SW480 (cell line): ENCODE measurements around the gene PLPP4.

Source experiments
- DNase-seq: peaks from one replicate; pipeline ENCODE4 v3.0.0-alpha.2; 2016; ENCODE audit warnings: low spot score

The PLPP4 gene

DNA sequence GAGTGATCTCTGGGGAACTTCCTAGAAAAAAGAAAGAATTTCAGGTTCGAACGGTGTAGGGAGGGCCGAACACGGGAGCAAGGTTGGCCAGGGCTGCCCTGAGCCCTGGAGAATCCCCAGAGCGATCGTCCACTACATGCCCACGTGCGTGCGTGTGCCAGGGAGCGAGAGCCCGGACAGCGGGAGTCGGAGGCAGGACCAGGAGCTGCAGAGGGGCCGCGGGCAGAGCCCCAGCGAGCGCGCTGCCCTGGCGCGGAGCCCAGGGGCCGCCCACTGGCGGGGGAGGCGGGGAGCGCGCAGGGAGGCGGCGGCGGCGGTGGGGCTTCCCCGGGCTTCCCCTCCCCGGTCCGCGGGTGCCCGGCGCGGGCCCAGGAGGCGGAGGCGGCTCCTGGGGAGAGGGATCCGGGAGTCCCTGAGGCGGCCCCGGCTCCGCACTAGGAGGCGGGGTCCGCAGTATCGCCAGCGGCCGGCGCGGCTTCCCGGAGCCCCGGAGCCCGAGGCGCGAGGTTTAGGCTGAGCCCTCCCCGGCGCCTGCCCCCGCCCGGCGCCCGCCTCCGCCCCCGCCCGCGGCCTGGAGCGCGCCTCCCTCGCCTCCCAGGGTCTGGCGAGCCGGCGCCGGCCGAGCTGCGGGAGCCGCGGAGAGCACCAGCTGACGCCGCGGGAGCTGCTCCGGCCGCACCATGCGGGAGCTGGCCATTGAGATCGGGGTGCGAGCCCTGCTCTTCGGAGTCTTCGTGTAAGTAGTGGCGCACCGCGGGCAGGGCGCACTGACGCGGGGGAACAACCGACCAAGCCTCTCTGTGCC, at the start of gene PLPP4:
Gene PLPP4 (plus strand): TSS at position 602 of the 805 bp plus-strand sequence. CDS start 79 bp downstream, at position 681.
- DNase-seq: peak; percentile 22

DNA sequence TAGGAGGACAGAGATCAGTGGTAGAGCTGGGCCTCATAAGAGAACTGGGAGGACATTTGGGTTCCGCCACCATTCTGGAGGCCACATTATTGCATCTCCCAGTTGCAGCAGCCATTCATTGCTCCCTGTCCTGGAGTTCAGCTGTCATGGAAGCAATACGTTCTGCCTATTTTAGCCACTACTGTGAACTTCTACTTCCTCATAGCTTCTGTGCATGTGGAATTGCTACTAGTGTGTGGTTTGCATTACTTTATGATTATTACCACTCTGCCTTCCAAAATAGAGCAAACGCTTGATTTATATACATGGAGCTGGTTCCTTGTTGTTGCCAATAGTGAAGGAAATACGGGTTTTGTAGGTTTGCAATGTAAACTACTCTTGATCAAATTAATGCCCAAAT, 47.2 kb upstream of the PLPP4 start:
- no peak for DNase-seq

DNA sequence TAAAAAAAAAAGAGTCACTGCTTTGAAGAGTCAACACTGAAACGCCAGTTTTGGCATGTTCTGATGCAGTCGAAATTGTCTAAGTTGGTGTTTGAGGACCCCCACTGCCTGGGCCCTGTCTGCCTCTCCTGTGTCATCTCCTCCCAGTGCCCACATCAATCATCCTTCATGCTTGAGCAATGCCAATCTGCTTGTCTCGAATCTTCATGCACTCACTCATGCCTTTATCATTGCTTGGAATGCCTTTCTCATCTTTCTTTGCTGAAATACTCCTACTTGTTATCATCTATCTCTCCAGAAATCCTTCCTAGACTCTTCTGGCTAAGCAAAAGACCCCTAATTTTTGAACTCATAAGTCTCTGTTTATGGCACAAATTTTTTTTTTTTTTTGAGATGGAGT, 42.1 kb upstream of the PLPP4 start:
- DNase-seq: no peak

DNA sequence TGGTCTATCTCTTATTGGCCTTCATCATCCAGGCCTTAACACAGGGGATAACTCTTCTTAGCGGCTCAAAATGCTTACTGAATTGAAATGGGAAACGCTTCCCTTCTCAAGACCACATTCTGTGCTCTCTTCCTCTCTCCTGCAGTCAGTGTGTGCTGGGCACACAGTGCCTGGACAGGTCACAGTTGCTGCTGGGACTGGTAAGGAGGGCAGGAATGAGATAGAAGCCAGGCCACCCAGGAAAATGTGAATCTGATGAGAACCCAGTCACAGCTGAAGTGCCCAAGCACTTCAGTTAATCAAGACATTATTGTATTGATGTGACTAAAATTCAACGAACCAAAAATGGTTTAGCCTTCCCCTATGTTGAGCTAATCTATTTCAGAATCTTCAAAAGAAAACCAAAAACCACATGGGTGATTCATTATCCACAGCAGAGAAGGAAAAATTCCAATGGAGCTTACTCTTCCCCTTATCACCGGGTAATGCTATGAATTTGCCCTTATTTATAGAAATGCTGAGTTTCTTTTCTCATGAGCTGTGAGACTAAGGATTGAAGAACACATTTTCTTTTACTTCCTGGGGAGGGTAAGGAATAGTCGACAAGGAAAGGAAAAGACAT, 41.2 kb upstream of the PLPP4 start:
- DNase-seq: peak; percentile 84

DNA sequence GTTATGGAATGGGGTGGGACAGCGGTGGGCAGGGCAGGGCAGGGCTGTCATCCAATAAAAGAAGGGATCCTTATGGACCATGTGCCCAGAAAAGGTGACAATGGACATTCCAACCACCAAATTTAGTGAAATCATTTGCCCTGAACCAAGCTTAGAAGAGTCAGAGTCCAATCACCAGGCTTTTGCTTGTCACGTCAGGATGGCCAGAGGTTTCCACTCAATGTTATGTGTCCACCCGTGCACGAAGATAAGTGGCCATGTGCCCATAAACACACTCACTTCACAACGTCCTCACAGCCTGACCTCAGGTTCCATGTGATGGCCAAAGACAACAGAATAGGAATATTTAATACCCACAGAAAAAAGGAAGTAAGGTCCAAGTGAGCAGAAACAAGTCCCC, 36.6 kb upstream of the PLPP4 start:
- peak; percentile 27 for DNase-seq

DNA sequence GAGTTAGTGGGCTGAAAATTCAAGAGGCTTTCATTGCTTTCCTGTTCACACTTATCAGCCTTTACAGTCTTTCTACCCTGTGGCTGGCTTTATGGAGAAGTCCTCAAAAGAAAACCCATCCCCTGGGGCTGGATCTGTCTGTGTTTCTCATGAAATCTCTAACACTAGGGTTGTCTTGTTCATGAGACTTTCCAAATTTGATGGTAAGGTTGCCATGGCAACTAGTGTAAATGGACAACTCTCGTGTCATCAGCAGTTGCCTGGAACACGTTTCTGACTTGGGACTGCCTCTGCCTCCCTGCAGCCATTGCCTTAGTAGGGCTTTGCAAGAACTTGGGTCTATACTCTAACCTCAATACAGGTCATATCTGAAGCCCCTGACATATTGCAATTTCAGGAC, 35.8 kb upstream of the PLPP4 start:
- no peak for DNase-seq

DNA sequence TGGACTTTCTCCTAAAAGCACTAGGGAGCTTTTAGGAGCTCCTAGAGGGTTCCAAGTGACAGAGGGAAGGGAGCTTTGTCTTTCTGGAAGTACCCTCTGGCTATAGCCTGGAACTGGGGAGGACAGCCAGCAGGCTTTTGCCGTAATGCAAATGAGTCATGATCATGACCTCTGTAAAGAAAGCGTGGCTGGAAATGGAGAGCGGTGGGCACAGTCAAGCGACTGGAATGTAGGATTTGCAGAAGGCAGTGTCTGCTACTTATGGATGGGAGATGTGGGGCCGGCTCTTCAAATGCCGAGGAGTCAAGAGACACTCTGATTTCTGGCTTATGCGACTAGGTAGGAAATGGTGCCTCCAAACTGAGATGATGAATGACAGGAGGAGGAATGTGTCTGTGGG, 34.6 kb upstream of the PLPP4 start:
- DNase-seq: peak; percentile 13

DNA sequence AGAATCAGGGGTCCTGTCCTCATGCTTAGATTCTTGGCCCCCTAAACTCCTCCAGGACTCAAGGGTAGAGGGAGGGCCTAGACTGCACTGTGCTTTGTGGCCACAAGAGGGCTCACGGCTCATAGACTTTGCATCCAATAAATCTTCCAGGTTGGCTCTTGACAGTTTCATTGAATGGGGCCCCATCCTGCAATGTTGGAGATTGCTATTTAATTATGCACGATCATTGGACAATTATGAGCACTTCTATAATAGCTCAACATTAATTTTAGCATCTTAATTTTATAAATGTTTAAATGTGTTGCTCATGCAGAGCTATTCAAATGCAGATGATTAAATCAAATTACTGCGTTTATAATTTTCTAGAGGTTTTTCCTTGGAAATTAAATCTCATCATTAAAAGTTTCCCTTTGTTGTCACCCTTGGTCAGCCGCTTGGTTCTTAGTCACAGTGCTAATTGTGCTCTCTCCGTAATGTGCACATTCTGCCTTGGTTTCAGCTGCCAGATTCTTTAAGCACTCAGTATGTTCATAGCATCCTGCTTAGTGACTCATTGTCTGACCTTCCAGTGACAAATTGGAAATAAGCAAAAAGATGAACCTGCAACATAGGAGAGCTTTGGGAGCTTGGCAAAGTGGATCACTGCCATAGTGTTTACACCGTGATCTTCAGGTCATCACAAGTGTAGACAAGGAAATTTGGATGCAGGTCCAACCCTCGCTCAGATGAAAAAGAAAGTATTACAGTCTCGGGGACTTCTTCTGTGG, 33.4 kb upstream of the PLPP4 start:
- DNase-seq: peak; percentile 59

DNA sequence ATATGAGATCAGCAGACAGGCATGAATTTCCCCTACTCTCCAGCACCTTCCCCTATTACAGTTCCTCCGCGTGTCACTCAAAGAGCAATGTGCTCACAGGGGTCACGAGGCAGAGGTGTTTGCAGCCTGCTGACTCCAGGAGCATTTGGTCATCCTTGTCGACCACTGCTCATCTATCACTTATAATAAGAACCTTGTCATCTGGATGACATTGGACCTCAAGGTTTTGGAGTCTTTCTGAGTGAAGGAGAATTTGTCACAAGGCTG, 32.9 kb upstream of the PLPP4 start:
- DNase-seq: no peak

DNA sequence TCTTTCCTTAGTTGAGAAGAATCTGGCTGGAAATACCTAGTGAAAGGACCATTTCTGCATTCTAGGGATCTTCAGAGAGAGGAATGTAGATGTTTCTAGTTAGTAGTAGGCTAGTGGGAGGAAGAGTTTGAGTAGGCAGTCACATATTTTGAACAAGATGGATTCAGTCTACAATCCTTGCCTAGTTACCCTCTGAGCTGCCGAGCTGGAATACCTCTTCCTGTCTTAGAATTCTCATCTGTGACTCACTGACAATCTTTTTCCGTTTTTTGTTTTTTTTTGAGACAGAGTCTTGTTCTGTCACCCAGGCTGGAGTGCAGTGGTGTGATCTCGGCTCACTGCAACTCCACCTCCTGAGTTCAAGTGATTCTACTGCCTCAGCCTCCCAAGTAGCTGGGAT, 30.7 kb upstream of the PLPP4 start:
- DNase-seq: no peak

DNA sequence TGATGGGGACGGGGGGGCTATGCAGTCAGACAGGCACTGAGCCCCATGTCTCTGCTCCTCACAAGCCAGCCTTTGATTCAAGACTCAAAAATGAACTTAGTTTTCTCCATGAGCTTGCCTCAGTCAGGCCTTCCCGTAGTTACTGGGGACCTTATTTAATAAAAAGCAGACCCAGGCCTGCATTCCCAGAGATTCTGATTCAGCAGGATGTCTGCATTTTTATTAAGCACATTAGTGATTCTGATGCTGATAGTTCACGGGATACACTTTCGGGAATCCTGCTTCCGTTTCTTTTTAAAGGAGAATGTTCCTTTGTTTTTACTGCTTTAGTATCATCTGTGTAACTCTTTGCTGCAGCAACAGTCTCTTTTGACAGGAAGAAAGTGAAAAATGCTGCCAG, 28.3 kb upstream of the PLPP4 start:
- DNase-seq: no peak

DNA sequence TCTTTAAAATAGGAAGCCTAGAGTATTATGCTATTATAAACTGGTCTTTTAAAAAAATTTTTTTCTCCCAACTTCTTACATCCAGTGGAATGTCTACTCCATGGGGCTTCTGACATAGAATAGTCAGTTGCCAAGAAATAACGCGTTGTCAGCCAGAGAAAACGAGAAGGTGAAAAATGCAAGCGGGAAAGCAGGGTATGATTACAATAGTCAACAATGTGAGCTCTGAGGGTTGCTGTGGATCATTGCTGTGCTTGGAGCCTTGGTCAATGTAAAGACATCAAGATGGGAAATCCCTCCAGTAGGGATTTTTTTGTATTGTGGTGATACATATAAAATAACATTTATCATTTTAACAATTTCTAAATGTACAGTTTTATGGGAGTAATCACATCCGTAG, 27.6 kb upstream of the PLPP4 start:
- DNase-seq: no peak

DNA sequence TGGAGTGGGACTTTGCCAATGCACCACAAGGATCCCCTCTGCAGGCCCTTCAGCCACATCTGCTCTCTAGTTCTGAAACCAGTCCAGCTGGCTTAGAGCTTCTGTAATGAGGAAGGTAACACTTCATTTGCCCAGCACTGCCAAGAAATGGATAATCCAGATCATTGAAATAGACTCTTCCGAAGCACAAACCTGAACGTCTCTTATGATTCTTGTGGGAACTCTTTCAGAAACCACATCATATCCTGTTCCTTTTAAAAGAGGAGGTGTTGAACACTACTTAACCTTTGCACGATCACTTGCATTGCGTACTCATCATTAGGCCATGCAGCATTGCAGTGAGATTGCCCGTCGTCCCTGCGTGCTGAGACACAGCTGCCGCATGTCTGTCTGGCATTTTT, 25.8 kb upstream of the PLPP4 start:
- DNase-seq: no peak

DNA sequence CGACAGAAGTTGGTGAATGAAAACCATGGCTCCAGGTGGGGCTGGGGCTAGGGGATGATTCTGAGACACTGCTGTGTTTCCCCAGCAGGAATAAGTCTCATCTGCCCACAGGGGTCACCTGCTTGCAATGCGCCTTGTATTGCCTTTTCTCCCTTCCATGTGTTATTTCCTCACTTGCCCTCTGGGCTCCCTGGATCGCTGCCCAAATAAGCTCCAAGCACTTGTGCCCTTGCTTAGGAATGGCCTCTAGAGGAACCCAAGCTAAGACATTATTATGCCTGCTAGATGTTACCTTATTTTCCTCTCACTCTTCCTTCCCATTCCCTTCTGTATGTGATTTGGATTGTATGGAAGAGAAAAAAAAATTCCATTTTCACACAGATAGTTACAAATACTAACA, 24.8 kb upstream of the PLPP4 start:
- no peak for DNase-seq

DNA sequence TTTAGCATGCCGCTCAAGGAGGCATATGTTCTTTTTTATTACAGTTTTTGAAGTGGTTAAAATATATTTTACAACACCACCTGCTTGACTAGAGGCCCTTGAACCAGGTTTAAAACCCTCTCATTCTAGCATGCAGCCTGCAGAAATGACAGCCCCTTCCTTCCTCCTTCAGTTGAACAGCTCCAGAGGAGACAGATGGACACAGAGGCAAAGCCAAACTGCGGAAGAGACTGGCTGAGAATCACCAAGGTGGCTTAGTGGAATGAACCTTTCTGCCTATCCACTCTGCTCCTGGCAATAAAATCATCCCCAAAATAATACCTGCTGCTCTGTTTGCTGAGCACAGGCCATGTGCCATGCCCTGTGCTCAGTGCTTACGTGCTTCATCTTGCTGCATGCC, 23.9 kb upstream of the PLPP4 start:
- no peak for DNase-seq

DNA sequence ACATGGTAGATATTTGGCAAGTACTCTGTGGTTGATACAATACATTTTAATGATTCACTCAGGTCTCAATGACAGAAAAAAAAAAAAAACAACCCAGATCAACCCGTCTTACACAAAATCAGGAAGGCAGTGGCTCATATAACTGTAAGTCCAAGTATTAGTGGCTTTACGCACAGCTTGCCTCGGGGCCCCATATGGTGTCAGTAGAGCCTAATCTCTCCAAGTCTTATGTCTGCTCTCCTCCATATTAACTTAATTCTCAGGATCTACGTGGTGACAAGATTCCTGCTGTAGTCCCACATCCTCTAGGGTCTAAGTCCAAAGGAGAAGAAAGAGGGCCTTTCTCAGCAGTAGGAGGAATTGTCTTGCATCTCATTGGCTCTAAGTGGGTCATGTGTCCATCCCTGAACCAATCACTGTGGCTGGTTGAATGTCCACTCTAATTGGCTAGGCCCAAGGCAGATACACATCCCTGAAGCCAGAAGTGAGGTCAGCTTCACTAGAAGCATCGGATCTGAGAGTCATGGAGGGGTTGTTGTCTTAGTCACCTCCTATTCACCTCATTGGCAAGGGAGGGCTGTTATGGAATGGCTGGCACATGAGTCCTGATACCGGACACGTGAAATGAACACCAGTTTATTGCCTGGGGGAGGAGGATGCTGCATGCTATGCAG, 20.5 kb upstream of the PLPP4 start:
- no peak for DNase-seq

DNA sequence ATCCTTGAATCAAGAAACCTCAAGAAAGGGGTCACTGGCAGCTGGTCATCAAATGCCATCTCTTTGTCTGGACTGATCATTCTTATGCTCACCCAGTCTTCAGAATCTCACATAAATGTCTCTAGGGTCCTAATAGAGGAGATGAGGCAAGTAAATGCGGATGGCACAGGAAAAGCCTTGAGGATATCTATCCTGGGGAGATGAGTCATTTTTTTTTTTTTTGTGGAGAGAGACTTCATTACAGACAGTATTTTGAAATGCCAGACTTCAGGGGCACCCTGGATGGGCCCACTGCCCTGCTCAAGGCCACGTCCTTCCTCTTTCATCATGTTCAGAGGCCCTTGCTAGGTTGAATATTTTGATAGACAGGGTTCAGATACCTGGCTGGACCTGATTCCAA, 19.5 kb upstream of the PLPP4 start:
- DNase-seq: no peak

DNA sequence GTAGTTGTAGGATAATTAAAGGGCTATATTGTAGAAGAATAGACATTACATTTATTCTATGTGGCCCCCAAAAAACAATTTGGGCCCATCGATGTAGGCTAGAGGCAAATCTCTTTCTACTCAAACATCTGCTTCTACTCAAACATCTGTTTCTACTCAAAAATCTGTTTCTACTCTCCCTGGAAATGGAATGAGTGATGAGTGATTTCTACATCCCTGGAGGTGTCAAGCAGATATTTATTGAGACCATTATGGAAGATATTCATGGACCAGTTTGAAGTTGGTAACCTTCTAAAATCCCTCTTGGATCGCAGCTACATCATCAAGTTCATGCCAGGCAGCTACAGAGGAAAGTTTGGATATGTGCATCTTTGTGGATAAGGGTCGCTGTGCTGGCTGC, 5.1 kb upstream of the PLPP4 start:
- DNase-seq: no peak

DNA sequence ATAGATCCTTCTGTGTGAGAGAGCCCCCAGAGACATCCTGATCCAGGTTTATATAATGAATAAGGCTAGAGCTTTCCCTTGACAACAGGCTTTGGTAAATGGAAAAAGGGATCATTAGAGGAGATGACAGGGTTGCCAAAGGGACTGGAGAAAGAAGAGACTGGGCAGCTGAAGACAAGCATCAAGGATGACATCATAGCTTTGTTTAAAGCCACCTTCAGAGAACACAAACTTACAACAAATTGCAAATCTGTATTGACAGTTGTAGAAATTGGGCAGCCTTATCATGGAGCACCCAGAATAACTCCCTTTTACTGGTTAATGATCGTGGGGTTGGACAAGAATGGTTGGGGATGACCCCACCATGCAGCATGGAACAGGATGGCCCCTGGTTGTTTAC, 3.7 kb upstream of the PLPP4 start:
- no peak for DNase-seq

DNA sequence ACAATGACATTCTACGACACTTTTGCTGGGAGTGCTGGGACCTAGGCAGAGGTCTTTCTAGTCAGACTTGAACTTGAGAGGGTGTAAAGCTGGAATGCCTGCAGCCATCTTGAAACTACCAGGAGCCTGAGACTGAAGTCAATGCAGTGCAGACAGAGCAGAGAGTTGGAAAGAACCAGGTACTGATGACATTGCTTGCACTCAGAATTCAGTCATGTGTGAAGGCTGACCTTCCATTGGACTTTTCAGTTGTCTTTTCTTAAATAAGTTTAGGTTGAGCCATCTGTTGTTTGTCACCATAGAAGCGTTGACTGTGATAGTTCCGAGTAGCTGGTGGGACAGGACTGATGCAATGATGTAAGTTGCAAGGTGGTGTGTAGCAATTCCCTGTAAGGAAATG, 3.1 kb upstream of the PLPP4 start:
- no peak for DNase-seq

DNA sequence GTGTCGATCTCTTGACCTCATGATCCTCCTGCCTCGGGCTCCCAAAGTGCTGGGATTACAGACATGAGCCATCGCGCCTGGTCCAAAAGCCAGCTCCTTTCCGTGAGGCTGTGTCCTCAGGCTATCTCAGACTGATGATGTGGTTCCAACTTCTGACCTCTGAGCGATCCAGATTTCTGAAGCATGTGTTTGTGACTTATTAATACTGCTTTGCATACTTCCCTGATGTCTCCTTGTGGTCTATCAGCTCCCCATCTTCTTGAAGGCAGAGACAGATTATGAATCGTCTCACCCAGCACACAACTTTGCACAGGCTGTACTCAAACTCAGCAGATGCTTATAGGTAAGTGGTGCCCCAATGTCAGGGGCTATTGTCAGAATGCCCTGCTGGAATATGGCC, 2.0 kb upstream of the PLPP4 start:
- DNase-seq: no peak

DNA sequence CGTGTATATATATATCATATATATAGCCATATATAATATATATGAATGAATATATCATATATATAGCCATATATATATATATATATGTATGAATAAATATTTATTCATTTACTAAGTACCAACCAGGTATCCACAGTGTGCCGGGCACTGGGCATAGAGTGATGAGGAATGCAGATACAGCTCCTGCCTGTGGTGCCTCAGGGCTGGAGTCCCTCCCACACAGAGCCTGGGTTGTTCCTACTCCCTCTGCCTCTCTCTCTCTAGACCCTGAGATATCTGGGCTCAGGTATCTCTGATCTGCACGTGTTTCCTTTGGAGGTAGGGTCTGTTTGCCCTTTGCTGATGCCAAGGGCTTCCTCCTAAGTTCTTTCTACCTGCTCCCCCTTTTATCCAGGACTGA, 1.4 kb upstream of the PLPP4 start:
- DNase-seq: no peak

DNA sequence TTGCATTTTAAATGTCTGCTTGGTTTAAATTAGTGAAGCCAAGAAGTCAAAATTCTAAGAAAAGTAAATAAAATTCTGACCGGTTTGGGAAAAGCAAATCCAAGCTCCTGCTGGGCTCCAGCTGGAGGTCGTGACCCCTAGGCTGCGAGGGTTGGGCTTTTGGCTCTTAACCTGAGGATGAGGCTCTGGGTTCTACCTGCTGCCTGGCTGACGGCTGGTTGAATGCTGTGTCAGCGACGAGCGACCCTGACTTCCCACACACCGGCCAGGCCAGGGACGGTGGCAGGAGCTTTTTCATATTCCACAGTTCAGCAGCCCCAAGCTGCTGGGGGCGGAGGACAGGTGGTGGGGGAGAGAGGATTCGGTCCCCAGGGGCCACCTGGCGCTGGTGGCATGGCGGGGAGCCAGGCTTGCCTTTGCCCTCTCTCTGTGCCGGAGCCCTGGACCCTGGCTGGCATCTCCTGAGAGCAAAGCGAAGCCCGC, 843 bp upstream of the PLPP4 start:
- no peak for DNase-seq
